ENCODE results near the gene KY. TPM values are rescaled to one million over a fixed set of nuclear protein-coding genes. Genes with fewer than 3 reads are reported as not detected.

The KY gene
- total RNA-seq, 1 experiment from 2014 or later, result 0.07 TPM

GRCh38 chr3:134660046-134660441 lies 9.2 kb upstream of the KY start:
- Histone ChIP-seq H3K27me3 (ENCODE audit: control insufficient read depth, insufficient read depth, low read length) (peaks cover 5% of the 10 kb centered on the region), H3K36me3 (replicated peaks; ENCODE audit: control insufficient read depth, insufficient read depth, low read length) (no peaks in the 10 kb centered on the region), H3K4me3 (ENCODE audit: insufficient read depth, low read depth, low read length) (no peak overlapping the region)
- no peak for DNase-seq

GRCh38 chr3:134659391-134660045 lies 8.7 kb upstream of the KY start:
- DNase-seq, result peak; percentile 18
- H3K4me3 ChIP-seq (ENCODE audit: insufficient read depth, low read depth, low read length), result no peak overlapping the region
- H3K36me3 ChIP-seq (replicated peaks; ENCODE audit: control insufficient read depth, insufficient read depth, low read length), result no peaks in the 10 kb centered on the region
- peaks cover 10% of the 10 kb centered on the region for H3K27me3 ChIP-seq (ENCODE audit: control insufficient read depth, insufficient read depth, low read length)

- Histone ChIP-seq H3K4me3 (ENCODE audit: insufficient read depth, low read depth, low read length) (no peak overlapping the region), H3K27me3 (ENCODE audit: control insufficient read depth, insufficient read depth, low read length) (peaks cover 20% of the 10 kb centered on the region), H3K36me3 (replicated peaks; ENCODE audit: control insufficient read depth, insufficient read depth, low read length) (no peaks in the 10 kb centered on the region)
- peak; percentile 7 for DNase-seq
These were observed 7.7 kb upstream of the KY start for GRCh38 chr3:134658555-134658954.

GRCh38 chr3:134656211-134656800 lies 5.5 kb upstream of the KY start:
- peak; percentile 2 for DNase-seq
- no peak overlapping the region for H3K4me3 ChIP-seq (ENCODE audit: insufficient read depth, low read depth, low read length)
- H3K27me3 ChIP-seq (ENCODE audit: control insufficient read depth, insufficient read depth, low read length), result peaks cover 43% of the 10 kb centered on the region
- no peaks in the 10 kb centered on the region for H3K36me3 ChIP-seq (replicated peaks; ENCODE audit: control insufficient read depth, insufficient read depth, low read length)

GRCh38 chr3:134655706-134656105 lies 4.9 kb upstream of the KY start:
- DNase-seq, result no peak
- no peak overlapping the region for H3K4me3 ChIP-seq (ENCODE audit: insufficient read depth, low read depth, low read length)
- H3K27me3 ChIP-seq (ENCODE audit: control insufficient read depth, insufficient read depth, low read length), result peaks cover 49% of the 10 kb centered on the region
- H3K36me3 ChIP-seq (replicated peaks; ENCODE audit: control insufficient read depth, insufficient read depth, low read length), result no peaks in the 10 kb centered on the region

GRCh38 chr3:134654031-134654430 lies 3.2 kb upstream of the KY start:
- DNase-seq, result no peak
- Histone ChIP-seq H3K36me3 (replicated peaks; ENCODE audit: control insufficient read depth, insufficient read depth, low read length) (no peaks in the 10 kb centered on the region), H3K4me3 (ENCODE audit: insufficient read depth, low read depth, low read length) (no peak overlapping the region), H3K27me3 (ENCODE audit: control insufficient read depth, insufficient read depth, low read length) (peaks cover 65% of the 10 kb centered on the region)

GRCh38 chr3:134652886-134653630 lies 2.2 kb upstream of the KY start:
- H3K4me3 ChIP-seq (ENCODE audit: insufficient read depth, low read depth, low read length), result no peak overlapping the region
- DNase-seq, result no peak
- H3K27me3 ChIP-seq (ENCODE audit: control insufficient read depth, insufficient read depth, low read length), result peaks cover 71% of the 10 kb centered on the region
- no peaks in the 10 kb centered on the region for H3K36me3 ChIP-seq (replicated peaks; ENCODE audit: control insufficient read depth, insufficient read depth, low read length)

- Histone ChIP-seq H3K4me3 (ENCODE audit: insufficient read depth, low read depth, low read length) (no peak overlapping the region), H3K36me3 (replicated peaks; ENCODE audit: control insufficient read depth, insufficient read depth, low read length) (no peaks in the 10 kb centered on the region), H3K27me3 (ENCODE audit: control insufficient read depth, insufficient read depth, low read length) (peaks cover 75% of the 10 kb centered on the region)
- DNase-seq, result no peak
These were observed 1.6 kb upstream of the KY start for GRCh38 chr3:134652409-134652831.

GRCh38 chr3:134651347-134652041 lies 672 bp upstream of the KY start:
- Histone ChIP-seq H3K36me3 (replicated peaks; ENCODE audit: control insufficient read depth, insufficient read depth, low read length) (no peaks in the 10 kb centered on the region), H3K27me3 (ENCODE audit: control insufficient read depth, insufficient read depth, low read length) (peaks cover 78% of the 10 kb centered on the region), H3K4me3 (ENCODE audit: insufficient read depth, low read depth, low read length) (peak overlapping the region; percentile 37)
- peak; percentile 61 for DNase-seq

- H3K4me3 ChIP-seq (ENCODE audit: insufficient read depth, low read depth, low read length), result no peak overlapping the region
- peaks cover 68% of the 10 kb centered on the region for H3K27me3 ChIP-seq (ENCODE audit: control insufficient read depth, insufficient read depth, low read length)
- H3K36me3 ChIP-seq (replicated peaks; ENCODE audit: control insufficient read depth, insufficient read depth, low read length), result no peaks in the 10 kb centered on the region
- DNase-seq, result no peak
These were observed 1.6 kb downstream of the KY start for GRCh38 chr3:134649106-134649705.

GRCh38 chr3:134647902-134648760 lies 2.7 kb downstream of the KY start:
- H3K27me3 ChIP-seq (ENCODE audit: control insufficient read depth, insufficient read depth, low read length), result peaks cover 57% of the 10 kb centered on the region
- peak; percentile 7 for DNase-seq

GRCh38 chr3:134646086-134646485 lies 4.7 kb downstream of the KY start:
- H3K36me3 ChIP-seq (replicated peaks; ENCODE audit: control insufficient read depth, insufficient read depth, low read length), result no peaks in the 10 kb centered on the region
- H3K4me3 ChIP-seq (ENCODE audit: insufficient read depth, low read depth, low read length), result no peak overlapping the region
- peaks cover 36% of the 10 kb centered on the region for H3K27me3 ChIP-seq (ENCODE audit: control insufficient read depth, insufficient read depth, low read length)
- peak; percentile 8 for DNase-seq

More at GRCh38 chr3:134647902-134648760, 2.7 kb downstream of the KY start:
- Histone ChIP-seq H3K36me3 (replicated peaks; ENCODE audit: control insufficient read depth, insufficient read depth, low read length) (no peaks in the 10 kb centered on the region), H3K4me3 (ENCODE audit: insufficient read depth, low read depth, low read length) (no peak overlapping the region)

- H3K4me3 ChIP-seq (ENCODE audit: insufficient read depth, low read depth, low read length), result no peak overlapping the region
- H3K27me3 ChIP-seq (ENCODE audit: control insufficient read depth, insufficient read depth, low read length), result peaks cover 31% of the 10 kb centered on the region
- no peak for DNase-seq
These were observed 5.3 kb downstream of the KY start for GRCh38 chr3:134645515-134645914.

More at GRCh38 chr3:134645515-134645914, 5.3 kb downstream of the KY start:
- H3K36me3 ChIP-seq (replicated peaks; ENCODE audit: control insufficient read depth, insufficient read depth, low read length), result no peaks in the 10 kb centered on the region
